ENCODE measurements around the gene SLC12A9. TPM values are rescaled to one million over a fixed set of nuclear protein-coding genes. Genes with fewer than 3 reads are reported as not detected.
A peak's percentile ranks its signal among the peaks of the same experiment; 100 is the strongest.

The SLC12A9 gene
- total and polyA plus RNA-seq, 2 donors, result 7.5 to 48.0 TPM

- Histone ChIP-seq H3K27me3 (ENCODE audit: control insufficient read depth in 2 of 2, insufficient read depth in 1 of 2, low read length in 1 of 2) (no peaks in the 10 kb centered on the region), H3K36me3 (ENCODE audit: control insufficient read depth in 2 of 2, insufficient read depth in 2 of 2, low read length in 1 of 2) (peaks cover 31 to 38% of the 10 kb centered on the region in 2 donors), H3K4me1 (ENCODE audit: control insufficient read depth in 2 of 2, insufficient read depth in 2 of 2, low read length in 2 of 2) (peaks cover 6 to 26% of the 10 kb centered on the region in 2 donors), H3K4me3 (ENCODE audit: low read length in 2 of 2) (no peak overlapping the region), H3K9me3 (ENCODE audit: control insufficient read depth in 2 of 2, insufficient read depth in 1 of 2, low read length in 1 of 2) (peaks cover 0 to 5% of the 10 kb centered on the region in 2 donors), H3K27ac (ENCODE audit: low read depth in 1 of 2, low read length in 1 of 2) (no peak overlapping the region)
- WGBS, result 95% methylated on average over 12 of the region's 12 CpGs
- DNase-seq (ENCODE audit: low read depth in 6 of 9, low spot score in 9 of 9), result no peak
Observed at GRCh38 chr7:100864263-100864845, 11.8 kb downstream of the SLC12A9 start.

GRCh38 chr7:100865372-100865911 lies 12.9 kb downstream of the SLC12A9 start:
- Histone ChIP-seq H3K27me3 (ENCODE audit: control insufficient read depth in 2 of 2, insufficient read depth in 1 of 2, low read length in 1 of 2) (no peaks in the 10 kb centered on the region), H3K9me3 (ENCODE audit: control insufficient read depth in 2 of 2, insufficient read depth in 1 of 2, low read length in 1 of 2) (peaks cover 0 to 5% of the 10 kb centered on the region in 2 donors), H3K4me3 (ENCODE audit: low read length in 2 of 2) (no peak overlapping the region), H3K36me3 (ENCODE audit: control insufficient read depth in 2 of 2, insufficient read depth in 2 of 2, low read length in 1 of 2) (peaks cover 23 to 29% of the 10 kb centered on the region in 2 donors), H3K4me1 (ENCODE audit: control insufficient read depth in 2 of 2, insufficient read depth in 2 of 2, low read length in 2 of 2) (peaks cover 6 to 26% of the 10 kb centered on the region in 2 donors), H3K27ac (ENCODE audit: low read depth in 1 of 2, low read length in 1 of 2) (peak overlapping the region in 1 of 2 donors; percentile 33)
- 79% methylated on average over 17 of the region's 17 CpGs for WGBS
- DNase-seq (ENCODE audit: low read depth in 6 of 9, low spot score in 9 of 9), result no peak

- WGBS, result 65% methylated on average over 46 of the region's 46 CpGs
- DNase-seq (ENCODE audit: low read depth in 6 of 9, low spot score in 9 of 9), result no peak
- Histone ChIP-seq H3K27me3 (ENCODE audit: control insufficient read depth in 2 of 2, insufficient read depth in 1 of 2, low read length in 1 of 2) (no peaks in the 10 kb centered on the region), H3K36me3 (ENCODE audit: control insufficient read depth in 2 of 2, insufficient read depth in 2 of 2, low read length in 1 of 2) (peaks cover 18 to 23% of the 10 kb centered on the region in 2 donors), H3K4me3 (ENCODE audit: low read length in 2 of 2) (peak overlapping the region in 1 of 2 donors; percentile 19), H3K9me3 (ENCODE audit: control insufficient read depth in 2 of 2, insufficient read depth in 1 of 2, low read length in 1 of 2) (peaks cover 0 to 5% of the 10 kb centered on the region in 2 donors), H3K4me1 (ENCODE audit: control insufficient read depth in 2 of 2, insufficient read depth in 2 of 2, low read length in 2 of 2) (peaks cover 6 to 26% of the 10 kb centered on the region in 2 donors), H3K27ac (ENCODE audit: low read depth in 1 of 2, low read length in 1 of 2) (peak overlapping the region in 1 of 2 donors; percentile 33)
Observed at GRCh38 chr7:100865938-100866728, 13.6 kb downstream of the SLC12A9 start.

- WGBS, result 74% methylated on average over 5 of the region's 5 CpGs
- DNase-seq (ENCODE audit: low read depth in 6 of 9, low spot score in 9 of 9), result no peak
- Histone ChIP-seq H3K36me3 (ENCODE audit: control insufficient read depth in 2 of 2, insufficient read depth in 2 of 2, low read length in 1 of 2) (peaks cover 18 to 23% of the 10 kb centered on the region in 2 donors), H3K4me3 (ENCODE audit: low read length in 2 of 2) (peak overlapping the region; percentile 49 to 69), H3K27ac (ENCODE audit: low read depth in 1 of 2, low read length in 1 of 2) (peak overlapping the region in 1 of 2 donors; percentile 72), H3K27me3 (ENCODE audit: control insufficient read depth in 2 of 2, insufficient read depth in 1 of 2, low read length in 1 of 2) (no peaks in the 10 kb centered on the region), H3K4me1 (ENCODE audit: control insufficient read depth in 2 of 2, insufficient read depth in 2 of 2, low read length in 2 of 2) (peaks cover 6 to 26% of the 10 kb centered on the region in 2 donors), H3K9me3 (ENCODE audit: control insufficient read depth in 2 of 2, insufficient read depth in 1 of 2, low read length in 1 of 2) (peaks cover 0 to 5% of the 10 kb centered on the region in 2 donors)
Observed at GRCh38 chr7:100866729-100867039, 14.2 kb downstream of the SLC12A9 start.

- H3K36me3 ChIP-seq (ENCODE audit: control insufficient read depth in 2 of 2, insufficient read depth in 2 of 2, low read length in 1 of 2), result peaks cover 20 to 21% of the 10 kb centered on the region in 2 donors
- H3K27me3 ChIP-seq (ENCODE audit: control insufficient read depth in 2 of 2, insufficient read depth in 1 of 2, low read length in 1 of 2), result no peaks in the 10 kb centered on the region
- DNase-seq (ENCODE audit: low read depth in 6 of 9, low spot score in 9 of 9), result peak in 5 of 9 donors; percentile 35 to 73 (median 48)
- H3K4me3 ChIP-seq (ENCODE audit: low read length in 2 of 2), result peak within 1 kb of the TSS; percentile 49 to 69
- peaks cover 0 to 5% of the 10 kb centered on the region in 2 donors for H3K9me3 ChIP-seq (ENCODE audit: control insufficient read depth in 2 of 2, insufficient read depth in 1 of 2, low read length in 1 of 2)
- peaks cover 6 to 26% of the 10 kb centered on the region in 2 donors for H3K4me1 ChIP-seq (ENCODE audit: control insufficient read depth in 2 of 2, insufficient read depth in 2 of 2, low read length in 2 of 2)
- peak within 1 kb of the TSS; percentile 68 to 72 for H3K27ac ChIP-seq (ENCODE audit: low read depth in 1 of 2, low read length in 1 of 2)
- whole genome bisulfite sequencing, result 2% methylated on average over 42 of the region's 42 CpGs
Observed at GRCh38 chr7:100867040-100867775, 14.7 kb downstream of the SLC12A9 start, which contains the start of gene TRIP6. TSS of gene TRIP6 (plus strand) at chr7:100867387. CDS start at chr7:100867498, 111 bp downstream.

GRCh38 chr7:100867776-100868485 lies 15.4 kb downstream of the SLC12A9 start:
- Histone ChIP-seq H3K27me3 (ENCODE audit: control insufficient read depth in 2 of 2, insufficient read depth in 1 of 2, low read length in 1 of 2) (no peaks in the 10 kb centered on the region), H3K36me3 (ENCODE audit: control insufficient read depth in 2 of 2, insufficient read depth in 2 of 2, low read length in 1 of 2) (peaks cover 15 to 19% of the 10 kb centered on the region in 2 donors), H3K27ac (ENCODE audit: low read depth in 1 of 2, low read length in 1 of 2) (peak overlapping the region; percentile 21 to 72), H3K4me1 (ENCODE audit: control insufficient read depth in 2 of 2, insufficient read depth in 2 of 2, low read length in 2 of 2) (peaks cover 6 to 26% of the 10 kb centered on the region in 2 donors), H3K9me3 (ENCODE audit: control insufficient read depth in 2 of 2, insufficient read depth in 1 of 2, low read length in 1 of 2) (peaks cover 0 to 5% of the 10 kb centered on the region in 2 donors), H3K4me3 (ENCODE audit: low read length in 2 of 2) (peak overlapping the region; percentile 49 to 69)
- WGBS, result 55% methylated on average over 27 of the region's 27 CpGs
- DNase-seq (ENCODE audit: low read depth in 6 of 9, low spot score in 9 of 9), result no peak

GRCh38 chr7:100873599-100874299 lies 21.2 kb downstream of the SLC12A9 start:
- H3K4me1 ChIP-seq (ENCODE audit: control insufficient read depth in 2 of 2, insufficient read depth in 2 of 2, low read length in 2 of 2), result peaks cover 14 to 21% of the 10 kb centered on the region in 2 donors
- peak overlapping the region in 1 of 2 donors; percentile 89 for H3K4me3 ChIP-seq (ENCODE audit: low read length in 2 of 2)
- no peaks in the 10 kb centered on the region for H3K27me3 ChIP-seq (ENCODE audit: control insufficient read depth in 2 of 2, insufficient read depth in 1 of 2, low read length in 1 of 2)
- H3K36me3 ChIP-seq (ENCODE audit: control insufficient read depth in 2 of 2, insufficient read depth in 2 of 2, low read length in 1 of 2), result peaks cover 17 to 43% of the 10 kb centered on the region in 2 donors
- H3K27ac ChIP-seq (ENCODE audit: low read depth in 1 of 2, low read length in 1 of 2), result peak overlapping the region; percentile 96 to 98
- 99% methylated on average over 10 of the region's 10 CpGs for WGBS
- peaks cover 0 to 3% of the 10 kb centered on the region in 2 donors for H3K9me3 ChIP-seq (ENCODE audit: control insufficient read depth in 2 of 2, insufficient read depth in 1 of 2, low read length in 1 of 2)
- DNase-seq (ENCODE audit: low read depth in 6 of 9, low spot score in 9 of 9), result no peak

GRCh38 chr7:100874300-100874576 lies 21.7 kb downstream of the SLC12A9 start:
- 88% methylated on average over 8 of the region's 8 CpGs for WGBS
- peaks cover 22 to 48% of the 10 kb centered on the region in 2 donors for H3K36me3 ChIP-seq (ENCODE audit: control insufficient read depth in 2 of 2, insufficient read depth in 2 of 2, low read length in 1 of 2)
- peak overlapping the region; percentile 76 to 89 for H3K4me3 ChIP-seq (ENCODE audit: low read length in 2 of 2)
- peak overlapping the region; percentile 96 to 98 for H3K27ac ChIP-seq (ENCODE audit: low read depth in 1 of 2, low read length in 1 of 2)
- DNase-seq (ENCODE audit: low read depth in 6 of 9, low spot score in 9 of 9), result no peak
- peaks cover 0 to 3% of the 10 kb centered on the region in 2 donors for H3K9me3 ChIP-seq (ENCODE audit: control insufficient read depth in 2 of 2, insufficient read depth in 1 of 2, low read length in 1 of 2)
- H3K27me3 ChIP-seq (ENCODE audit: control insufficient read depth in 2 of 2, insufficient read depth in 1 of 2, low read length in 1 of 2), result no peaks in the 10 kb centered on the region
- H3K4me1 ChIP-seq (ENCODE audit: control insufficient read depth in 2 of 2, insufficient read depth in 2 of 2, low read length in 2 of 2), result peaks cover 14 to 20% of the 10 kb centered on the region in 2 donors

Data from thymus (tissue), 11 donors.